ENCODE data around the gene CCDC66.

Gene CCDC66

DNA sequence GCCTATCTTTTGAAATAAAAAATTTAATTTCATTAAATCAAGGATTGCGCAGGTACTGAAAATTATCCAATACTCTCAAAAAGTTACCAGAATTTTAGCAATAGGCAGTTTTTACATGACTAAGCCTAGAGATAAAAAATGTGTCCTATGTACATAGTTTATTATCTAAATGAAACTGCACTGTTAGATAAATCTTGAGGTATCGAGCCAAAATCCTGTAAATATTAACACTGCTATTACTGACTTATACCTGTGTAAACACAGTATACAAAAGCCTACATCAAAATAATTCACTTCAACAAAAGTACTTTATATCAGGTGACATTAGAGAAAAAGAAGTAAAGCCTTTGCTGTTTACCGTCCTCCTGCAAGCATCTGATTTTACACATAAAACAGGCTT, 65.4 kb downstream of the CCDC66 start:
- DNase-seq, result no peak

DNA sequence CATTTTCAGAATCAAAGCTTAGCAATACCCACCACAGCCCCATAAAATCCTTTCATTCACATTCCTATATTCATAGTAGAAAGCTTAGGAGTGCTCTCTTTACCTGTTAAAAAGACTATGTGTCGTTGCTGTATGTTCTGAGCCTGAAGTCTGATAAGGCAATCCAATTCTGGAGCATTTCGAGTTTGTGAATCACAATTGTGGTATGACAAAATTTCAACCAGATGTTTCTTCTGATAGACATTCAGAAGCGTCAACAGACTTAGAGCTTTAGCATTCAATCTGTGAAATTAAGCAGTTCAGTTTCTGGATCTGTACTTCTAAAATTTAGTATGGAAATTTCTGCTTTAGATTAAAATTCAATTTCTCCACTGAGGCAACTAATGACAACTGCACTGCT, 67.8 kb downstream of the CCDC66 start:
- no peak for DNase-seq

DNA sequence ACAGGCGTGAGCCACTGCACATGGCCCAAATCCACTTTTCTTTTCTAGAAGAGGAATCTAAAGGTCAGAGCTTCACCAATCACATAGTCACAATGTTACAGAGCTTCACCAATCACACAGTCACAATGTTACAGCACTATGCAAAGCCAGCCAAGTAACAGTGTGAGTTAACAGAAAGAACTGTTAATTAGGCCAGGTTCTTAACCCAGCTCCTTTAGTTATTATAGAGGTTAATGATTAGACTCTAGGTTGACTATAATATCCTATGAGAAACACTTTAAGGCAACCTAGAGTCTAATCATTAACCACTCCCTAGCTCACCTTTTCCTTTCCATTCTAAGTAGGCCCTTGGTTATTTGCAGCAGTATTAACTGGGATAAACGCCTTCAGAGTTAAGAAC, 72.1 kb downstream of the CCDC66 start:
- DNase-seq, result no peak

GRCh38 chr3:56629451-56629850, 72.5 kb downstream of the CCDC66 start:
- DNase-seq, result no peak

- no peak for DNase-seq
Observed at GRCh38 chr3:56630966-56631365, 74.0 kb downstream of the CCDC66 start.

GRCh38 chr3:56633181-56633580, 76.2 kb downstream of the CCDC66 start:
- DNase-seq, result no peak

DNA sequence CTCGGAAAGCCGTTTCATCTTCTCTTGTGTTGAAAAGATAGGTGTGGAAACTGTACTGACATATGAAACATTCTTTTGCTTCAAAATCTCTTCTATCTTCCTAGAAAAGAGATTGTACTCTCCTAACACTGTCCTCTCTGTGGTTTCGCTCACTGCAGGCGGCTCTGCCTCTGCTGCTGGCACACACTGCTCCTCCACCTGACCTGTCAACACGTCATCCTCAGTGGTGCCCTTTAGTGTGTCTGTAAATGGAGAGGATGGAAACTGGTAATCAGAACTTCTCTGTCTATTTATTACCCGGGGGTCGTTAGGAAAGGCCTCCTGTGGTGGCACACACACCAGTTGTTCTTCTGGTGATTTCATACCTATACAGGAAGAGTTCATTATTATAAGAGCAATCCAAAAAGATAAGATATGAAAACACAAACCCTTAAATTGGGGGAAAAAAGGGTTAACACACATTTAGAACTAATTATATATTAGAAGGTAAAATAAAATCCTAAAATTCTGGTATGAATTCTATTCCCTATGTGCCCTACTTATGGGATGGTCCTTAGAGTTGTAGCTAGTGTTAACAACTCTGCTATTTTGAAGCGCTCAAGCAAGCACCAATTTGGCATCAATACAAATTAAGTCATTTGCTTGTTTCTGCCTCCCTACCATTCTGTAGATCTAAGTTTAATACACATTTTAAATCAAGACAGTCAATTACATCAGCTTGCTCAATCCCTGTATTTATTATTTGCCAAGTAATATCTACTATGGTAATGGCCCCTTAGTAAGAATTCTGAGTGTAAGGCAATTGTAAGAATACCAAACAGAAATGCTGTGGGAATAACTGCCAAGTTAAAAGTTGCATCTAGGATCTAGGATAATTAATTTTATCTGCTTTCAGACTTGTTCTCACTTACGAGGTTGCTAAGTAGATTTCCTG, 76.9 kb downstream of the CCDC66 start:
- no peak for DNase-seq

DNA sequence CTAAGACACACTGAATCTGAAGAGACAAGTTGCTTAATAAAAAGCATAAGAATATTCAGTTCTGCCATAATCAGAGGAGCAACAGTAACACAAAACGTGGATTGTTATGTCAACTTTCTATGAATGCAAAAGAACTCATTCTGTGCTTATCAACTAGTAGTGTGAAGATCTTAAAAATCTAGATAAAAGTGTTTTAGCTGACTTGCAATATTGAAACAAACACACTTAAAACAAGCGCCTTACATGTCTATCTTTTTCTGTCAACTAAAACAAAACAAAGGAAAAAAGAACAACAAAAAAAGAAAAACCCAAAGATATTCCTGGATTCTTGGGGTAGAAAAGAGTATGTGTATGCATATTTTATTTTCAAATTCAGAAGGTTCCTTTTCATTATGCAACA, 88.4 kb downstream of the CCDC66 start:
- no peak for DNase-seq

DNA sequence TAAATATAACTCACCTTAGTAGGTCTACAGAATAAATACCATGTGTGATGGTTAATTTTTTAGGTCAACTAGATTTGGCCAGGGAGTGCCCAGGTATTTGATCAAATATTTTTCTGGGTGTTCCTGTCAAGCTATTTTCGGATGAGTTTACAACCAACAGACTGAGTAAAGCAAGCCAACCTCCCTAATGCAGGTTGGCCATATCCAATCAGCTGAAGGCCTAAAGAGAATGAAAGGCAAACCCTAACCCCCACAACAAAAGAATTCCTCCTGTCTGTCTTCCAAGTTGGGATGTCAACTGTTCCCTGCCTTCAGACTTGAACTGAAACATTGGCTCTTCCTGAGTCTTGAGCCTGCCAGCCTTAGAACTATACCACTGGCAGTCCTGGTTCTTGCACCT, 97.5 kb downstream of the CCDC66 start:
- DNase-seq, result no peak

DNA sequence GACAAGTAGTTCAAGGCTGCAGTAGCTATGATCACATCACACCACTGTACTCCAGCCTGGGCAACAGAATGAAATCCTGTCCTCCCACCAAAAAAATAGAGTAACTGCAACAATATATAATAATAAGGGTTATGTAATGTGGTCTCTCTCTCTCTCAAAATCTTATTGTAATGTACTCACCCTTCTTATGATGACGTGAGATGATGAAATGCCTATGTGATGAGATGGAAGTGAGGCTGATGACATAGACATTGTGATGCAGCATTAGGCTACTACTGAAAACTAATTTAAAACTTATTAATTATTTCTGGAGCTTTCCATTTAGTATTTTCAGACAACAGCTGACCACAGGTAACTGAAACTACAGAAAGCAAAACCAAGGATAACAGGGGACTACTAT, 98.7 kb downstream of the CCDC66 start:
- DNase-seq, result no peak

GRCh38 chr3:56664823-56665222, 107.8 kb downstream of the CCDC66 start:
- DNase-seq, result no peak

DNA sequence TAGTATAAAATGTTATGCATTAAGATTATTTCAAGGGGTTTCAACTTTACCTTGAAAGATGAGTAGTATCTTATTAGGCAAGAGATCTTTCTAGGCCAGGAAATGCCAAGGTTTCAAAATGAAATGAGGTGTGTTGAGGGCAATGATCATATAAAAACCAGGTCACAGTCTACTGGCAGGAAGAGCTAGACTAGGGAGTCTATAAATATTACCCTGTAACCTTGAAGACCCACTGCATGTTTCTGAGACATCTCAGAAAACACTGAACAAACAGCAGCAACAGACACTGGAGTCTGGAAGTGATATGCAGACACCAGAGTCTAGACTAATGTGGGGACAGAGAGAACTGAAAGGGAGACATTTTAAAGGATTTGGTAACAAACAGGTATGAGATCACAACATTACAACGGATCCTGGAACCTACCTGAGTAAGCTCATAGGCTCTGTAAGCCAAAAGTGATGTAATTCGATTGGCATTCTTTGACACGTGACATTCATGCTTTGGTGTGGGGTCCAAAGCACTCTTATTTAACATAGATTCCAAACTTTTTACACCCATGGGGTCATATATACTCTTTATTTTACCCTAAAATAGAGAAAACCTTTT, 111.1 kb downstream of the CCDC66 start:
- no peak for DNase-seq
